Upper lobe of left lung (tissue), 6 donors: Measurements from ENCODE around the gene DYSF. TPM values are rescaled to one million over a fixed set of nuclear protein-coding genes. Genes with fewer than 3 reads are reported as not detected.

ENCODE experiments used
- ATAC-seq, 2 donors: fragments of 200-7000 bp; cut with Tn5 transposase; one replicate each; pipeline ENCODE4 v1.9.1; 2022; ENCODE audit warnings: mild to moderate bottlenecking in 2 of 2, moderate library complexity in 2 of 2; ENCODE audit not compliant: low FRiP score in 2 of 2
- DNase-seq, 2 donors: peaks; one replicate each; pipeline ENCODE4 v3.0.0-alpha.2; 2019 to 2020
- H3K27ac ChIP-seq, 4 donors: fragments of 200-600 bp; sonication (generic); one replicate each; pipeline ENCODE4 v1.5.1; 2016 to 2019
- H3K27me3 ChIP-seq, 4 donors: fragments of 200-600 bp; sonication (generic); one replicate each; pipeline ENCODE4 v1.5.1; 2017 to 2019
- H3K36me3 ChIP-seq, 4 donors: fragments of 200-600 bp; sonication (generic); one replicate each; pipeline ENCODE4 v1.5.1; 2016 to 2019
- H3K4me1 ChIP-seq, 4 donors: fragments of 200-600 bp; sonication (generic); one replicate each; pipeline ENCODE4 v1.5.1; 2018 to 2019
- H3K4me3 ChIP-seq, 4 donors: fragments of 200-600 bp; sonication (generic); one replicate each; pipeline ENCODE4 v1.5.1; 2017 to 2019; ENCODE audit warnings: mild to moderate bottlenecking in 2 of 4, moderate library complexity in 1 of 4
- H3K9me3 ChIP-seq, 4 donors: fragments of 200-600 bp; sonication (generic); one replicate each; pipeline ENCODE4 v1.5.1; 2018 to 2019
- EP300 ChIP-seq, 4 donors: sonication (generic); formaldehyde crosslinking; IDR thresholded peaks; one replicate each; pipeline ENCODE4 v1.5.1; 2017; ENCODE audit warnings: antibody characterized with exemption in 4 of 4, control low read depth in 2 of 4
- POLR2A ChIP-seq, 4 donors: fragments of 450-650 bp; IDR thresholded peaks; one replicate each; pipeline ENCODE4 v1.5.1; 2016 to 2017; ENCODE audit warnings: antibody characterized with exemption in 4 of 4, mild to moderate bottlenecking in 2 of 4
- POLR2AphosphoS5 ChIP-seq, 2 donors: sonication (generic); formaldehyde crosslinking; IDR thresholded peaks; one replicate each; pipeline ENCODE4 v1.5.1; 2017; ENCODE audit warnings: antibody characterized with exemption in 2 of 2
- WGBS, 2 donors: methylation state at CpG; one replicate each; pipeline ENCODE4 v1.1.5; 2017 to 2018; 5-methylcytosine and 5-hydroxymethylcytosine counted together
- total RNA-seq, 6 donors: library from RNA; depleted of rRNA in 4 of 6; stranded (reverse); fragments of >200 nt in 4 of 6; gene quantifications; one replicate each; pipeline versions ENCODE4 v1.1.0 to v1.2.1, GENCODE V29; 2016 to 2021
- TF ChIP-seq, protein P1 (sequence below), 6 experiments: fragments of 450-650 bp in 4 of 6; fragments of 200-600 bp in 2 of 6; sonication (generic) in 2 of 6; IDR thresholded peaks; one replicate each; pipeline ENCODE4 v1.5.1; 2016 to 2019; ENCODE audit warnings: antibody characterized with exemption in 6 of 6
- donor health status: DM: no; HTN: no; CAD: no; lungs with moderate emphysema.
- donor health status: DM: no; HTN: yes; CAD: no; lungs with severe emphysema.

Gene DYSF
- total RNA-seq, 6 donors from 2014 or later = 17.5 to 72.7 (median 42.7) TPM

- H3K4me3 ChIP-seq = no peak overlapping the region
- TF ChIP-seq EP300 (IDR thresholded peaks at IDR 0.05) (no peak), POLR2A (IDR thresholded peaks at IDR 0.05) (no peak), POLR2AphosphoS5 (IDR thresholded peaks at IDR 0.05) (no peak)
- TF ChIP-seq, protein P1, sequence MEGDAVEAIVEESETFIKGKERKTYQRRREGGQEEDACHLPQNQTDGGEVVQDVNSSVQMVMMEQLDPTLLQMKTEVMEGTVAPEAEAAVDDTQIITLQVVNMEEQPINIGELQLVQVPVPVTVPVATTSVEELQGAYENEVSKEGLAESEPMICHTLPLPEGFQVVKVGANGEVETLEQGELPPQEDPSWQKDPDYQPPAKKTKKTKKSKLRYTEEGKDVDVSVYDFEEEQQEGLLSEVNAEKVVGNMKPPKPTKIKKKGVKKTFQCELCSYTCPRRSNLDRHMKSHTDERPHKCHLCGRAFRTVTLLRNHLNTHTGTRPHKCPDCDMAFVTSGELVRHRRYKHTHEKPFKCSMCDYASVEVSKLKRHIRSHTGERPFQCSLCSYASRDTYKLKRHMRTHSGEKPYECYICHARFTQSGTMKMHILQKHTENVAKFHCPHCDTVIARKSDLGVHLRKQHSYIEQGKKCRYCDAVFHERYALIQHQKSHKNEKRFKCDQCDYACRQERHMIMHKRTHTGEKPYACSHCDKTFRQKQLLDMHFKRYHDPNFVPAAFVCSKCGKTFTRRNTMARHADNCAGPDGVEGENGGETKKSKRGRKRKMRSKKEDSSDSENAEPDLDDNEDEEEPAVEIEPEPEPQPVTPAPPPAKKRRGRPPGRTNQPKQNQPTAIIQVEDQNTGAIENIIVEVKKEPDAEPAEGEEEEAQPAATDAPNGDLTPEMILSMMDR (IDR thresholded peaks at IDR 0.05) = no peak
- DNase-seq = no peak
- WGBS, 2 donors = 92 to 100% methylated on average over 4 of the region's 4 CpGs
- no peaks in the 10 kb centered on the region for H3K9me3 ChIP-seq
- H3K27ac ChIP-seq = no peak overlapping the region
- H3K4me1 ChIP-seq = no peaks in the 10 kb centered on the region
- no peaks in the 10 kb centered on the region for H3K27me3 ChIP-seq
- no peak for ATAC-seq
- peaks cover 0 to 83% (median 23%) of the 10 kb centered on the region in 4 donors for H3K36me3 ChIP-seq
Measured at GRCh38 chr2:71670430-71670795, 217.1 kb downstream of the DYSF start.

DNA sequence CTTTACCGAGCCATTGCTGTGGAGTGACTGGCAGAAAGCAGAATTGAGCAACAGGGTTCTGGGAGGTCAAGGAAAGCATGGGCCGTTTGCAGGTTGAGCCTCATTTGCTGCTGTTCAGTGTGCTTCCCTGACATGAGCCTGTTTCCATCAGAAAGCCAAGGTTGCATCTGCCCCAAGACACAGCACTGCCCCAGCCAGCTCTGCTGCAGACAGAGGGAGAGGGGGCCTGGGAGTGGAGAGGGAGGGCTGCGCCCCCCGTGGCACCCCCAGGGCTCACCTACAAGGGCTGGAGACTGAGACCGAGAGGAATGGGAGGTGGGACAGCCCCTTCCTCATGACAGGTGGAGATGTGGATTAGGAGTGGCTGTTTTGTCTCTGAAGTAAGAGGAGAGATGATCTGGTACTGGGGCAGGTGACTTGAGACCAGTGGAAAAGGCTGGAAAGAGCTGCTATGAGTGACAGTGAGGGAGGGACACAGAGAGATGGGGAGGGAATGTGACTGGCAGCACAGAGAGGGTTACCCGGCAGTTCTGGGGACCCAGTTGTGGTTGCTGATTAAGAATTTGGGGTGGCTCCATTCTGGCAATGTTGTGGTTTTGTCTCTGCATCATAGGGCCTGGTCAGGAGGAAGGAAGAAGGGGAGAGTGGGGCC is 218.0 kb downstream of the DYSF start:
- Histone ChIP-seq H3K4me1 (no peaks in the 10 kb centered on the region), H3K27me3 (no peaks in the 10 kb centered on the region), H3K4me3 (no peak overlapping the region), H3K27ac (no peak overlapping the region), H3K9me3 (no peaks in the 10 kb centered on the region), H3K36me3 (peaks cover 0 to 74% (median 19%) of the 10 kb centered on the region in 4 donors)
- peak in 1 of 2 donors; percentile 12 for DNase-seq
- WGBS, 2 donors = 71 to 78% methylated on average over 6 of the region's 6 CpGs
- TF ChIP-seq, protein P1 (IDR thresholded peaks at IDR 0.05) = no peak
- TF ChIP-seq POLR2AphosphoS5 (IDR thresholded peaks at IDR 0.05) = no peak
- TF ChIP-seq EP300 (IDR thresholded peaks at IDR 0.05) = no peak
- TF ChIP-seq POLR2A (IDR thresholded peaks at IDR 0.05) = no peak
- no peak for ATAC-seq

GRCh38 chr2:71671895-71672825 is 218.8 kb downstream of the DYSF start:
- Histone ChIP-seq H3K27me3 (no peaks in the 10 kb centered on the region), H3K4me3 (no peak overlapping the region), H3K9me3 (no peaks in the 10 kb centered on the region), H3K36me3 (peaks cover 0 to 65% (median 15%) of the 10 kb centered on the region in 4 donors), H3K27ac (no peak overlapping the region), H3K4me1 (no peaks in the 10 kb centered on the region)
- 88 to 89% methylated on average over 16 to 28 of the region's 28 CpGs for WGBS, 2 donors
- ATAC-seq (no peak), DNase-seq (peak in 1 of 2 donors; percentile 14)
- no peak for TF ChIP-seq EP300 (IDR thresholded peaks at IDR 0.05)
- no peak for TF ChIP-seq POLR2AphosphoS5 (IDR thresholded peaks at IDR 0.05)
- no peak for TF ChIP-seq POLR2A (IDR thresholded peaks at IDR 0.05)
- TF ChIP-seq, protein P1 (IDR thresholded peaks at IDR 0.05) = no peak

GRCh38 chr2:71672826-71673795 is 219.8 kb downstream of the DYSF start:
- DNase-seq (peak in 1 of 2 donors; percentile 22), ATAC-seq (no peak)
- peaks cover 0 to 57% (median 11%) of the 10 kb centered on the region in 4 donors for H3K36me3 ChIP-seq
- H3K27me3 ChIP-seq = no peaks in the 10 kb centered on the region
- 79 to 80% methylated on average over 7 of the region's 14 CpGs for WGBS, 2 donors
- no peaks in the 10 kb centered on the region for H3K4me1 ChIP-seq
- no peak overlapping the region for H3K4me3 ChIP-seq
- TF ChIP-seq POLR2A (IDR thresholded peaks at IDR 0.05) (no peak), EP300 (IDR thresholded peaks at IDR 0.05) (no peak), POLR2AphosphoS5 (IDR thresholded peaks at IDR 0.05) (no peak)
- TF ChIP-seq, protein P1 (IDR thresholded peaks at IDR 0.05) = no peak
- H3K9me3 ChIP-seq = no peaks in the 10 kb centered on the region
- no peak overlapping the region for H3K27ac ChIP-seq
